GM23338 (cell line): Measurements from ENCODE around the gene ZNF565.
"Not testable (repeated sequence)": the region's sequence is repeated elsewhere in the genome, so short reads cannot be mapped to it uniquely, and the experiment has no call there.

Experiments used
- CREB1 ChIP-seq: fragments of 250-450 bp; sonication (Bioruptor Pico); IDR thresholded peaks from 2 replicates; pipeline ENCODE4 v1.5.0; 2020; ENCODE audit warnings: low read depth, mild to moderate bottlenecking, moderate library complexity
- CTCF ChIP-seq, 2 experiments: fragments of 200-600 bp in 1 of 2; sonication (generic) in 1 of 2; conservative IDR thresholded peaks; 2 replicates each; pipeline versions ENCODE4 v1.5.1 to v1.6.1; 2016 to 2017; ENCODE audit warnings: antibody characterized with exemption in 2 of 2, low read depth in 2 of 2, mild to moderate bottlenecking in 2 of 2, moderate library complexity in 1 of 2
- ETS1 ChIP-seq: IDR thresholded peaks from 2 replicates; pipeline ENCODE4 v1.6.1; 2016; ENCODE audit warnings: antibody characterized with exemption
- EZH2 ChIP-seq: fragments of 200-600 bp; sonication (generic); IDR thresholded peaks from one replicate; pipeline ENCODE4 v1.8.0; 2017; ENCODE audit warnings: antibody characterized with exemption, mild to moderate bottlenecking, low read depth; ENCODE audit not compliant: unreplicated experiment
- EZH2phosphoT487 ChIP-seq: fragments of 200-600 bp; sonication (generic); IDR thresholded peaks from one replicate; pipeline ENCODE4 v1.8.1; 2018; ENCODE audit warnings: antibody characterized with exemption; ENCODE audit not compliant: unreplicated experiment
- JUNB ChIP-seq: IDR thresholded peaks from one replicate; pipeline ENCODE4 v1.6.1; 2016; ENCODE audit warnings: antibody characterized with exemption; ENCODE audit not compliant: unreplicated experiment
- NANOG ChIP-seq: IDR thresholded peaks from 2 replicates; pipeline ENCODE4 v1.6.1; 2016; ENCODE audit warnings: antibody characterized with exemption, borderline replicate concordance
- POLR2AphosphoS5 ChIP-seq: IDR thresholded peaks from 2 replicates; pipeline ENCODE4 v1.6.1; 2016; ENCODE audit warnings: antibody characterized with exemption, low read depth
- REST ChIP-seq: IDR thresholded peaks from one replicate; pipeline ENCODE4 v1.6.1; 2018; ENCODE audit warnings: antibody characterized with exemption; ENCODE audit not compliant: unreplicated experiment
- STAT1 ChIP-seq: IDR thresholded peaks from one replicate; pipeline ENCODE4 v1.6.1; 2016; ENCODE audit warnings: antibody characterized with exemption; ENCODE audit not compliant: unreplicated experiment
- ZNF114 ChIP-seq: fragments of 250-450 bp; sonication (Bioruptor Pico); IDR thresholded peaks from 2 replicates; pipeline ENCODE4 v1.5.0; 2020; ENCODE audit warnings: mild to moderate bottlenecking, moderate library complexity
- ZNF331 ChIP-seq: fragments of 250-450 bp; sonication (Bioruptor Pico); IDR thresholded peaks from 2 replicates; pipeline ENCODE4 v1.5.0; 2020; ENCODE audit warnings: low read depth, mild to moderate bottlenecking, moderate library complexity
- ZNF462 ChIP-seq: fragments of 250-450 bp; sonication (Bioruptor Pico); IDR thresholded peaks from 2 replicates; pipeline ENCODE4 v1.5.0; 2020; ENCODE audit warnings: mild to moderate bottlenecking, moderate library complexity

GRCh38 chr19:36179077-36179476 is 35.4 kb downstream of the ZNF565 start:
- not testable (repeated sequence) for TF ChIP-seq CTCF (conservative IDR thresholded peaks at IDR 0.05; ENCODE audit: low read depth in 2 of 2); POLR2AphosphoS5; REST; EZH2; EZH2phosphoT487; JUNB; ZNF114 (CRISPR knock-in tag); CREB1 (CRISPR knock-in tag); ZNF331 (CRISPR knock-in tag); STAT1; ETS1; NANOG; ZNF462 (CRISPR knock-in tag)
